Astrocyte (in vitro differentiated cells and primary cell): ENCODE data around the gene PPY. TPM values are rescaled to one million over a fixed set of nuclear protein-coding genes. Genes with fewer than 3 reads are reported as not detected.
"Not testable (repeated sequence)": the region's sequence is repeated elsewhere in the genome, so short reads cannot be mapped to it uniquely, and the experiment has no call there.

Experiments used
- DNase-seq: peaks from one replicate; pipeline ENCODE4 v3.0.0-alpha.2; 2010; ENCODE audit warnings: low read depth
- FAIRE-seq: peaks from 2 replicates; lab custom pipeline; 2011; peaks lifted over from hg19 to GRCh38; lab: Jason Lieb, UNC
- H2AFZ ChIP-seq: 2 replicates; pipeline ENCODE4 v1.6.0; 2012; ENCODE audit warnings: low read depth, low read length, inconsistent platforms
- H3K27ac ChIP-seq: 2 replicates; pipeline ENCODE4 v1.5.1; 2011; ENCODE audit warnings: low read depth, low read length, inconsistent platforms
- H3K27me3 ChIP-seq: 2 replicates; pipeline ENCODE4 v1.6.0; 2011; ENCODE audit warnings: low read length, inconsistent platforms; ENCODE audit not compliant: insufficient read depth
- H3K36me3 ChIP-seq: 2 replicates; pipeline ENCODE4 v1.5.1; 2011; ENCODE audit warnings: low read length, inconsistent platforms; ENCODE audit not compliant: insufficient read depth
- H3K4me1 ChIP-seq: 2 replicates; pipeline ENCODE4 v1.5.1; 2011; ENCODE audit warnings: low read length, inconsistent platforms; ENCODE audit not compliant: insufficient read depth
- H3K4me2 ChIP-seq: 2 replicates; pipeline ENCODE4 v1.6.0; 2012; ENCODE audit warnings: low read length, inconsistent platforms
- H3K4me3 ChIP-seq: 2 replicates; pipeline ENCODE4 v1.5.1; 2011; ENCODE audit warnings: low read depth, mild to moderate bottlenecking, low read length, inconsistent platforms; ENCODE audit not compliant: insufficient read depth
- H3K79me2 ChIP-seq: 2 replicates; pipeline ENCODE4 v1.6.0; 2012; ENCODE audit warnings: mild to moderate bottlenecking, low read length, inconsistent platforms; ENCODE audit not compliant: insufficient read depth
- H3K9ac ChIP-seq: 2 replicates; pipeline ENCODE4 v1.6.0; 2012; ENCODE audit warnings: mild to moderate bottlenecking, low read length, inconsistent platforms
- H3K9me3 ChIP-seq: 2 replicates; pipeline ENCODE4 v1.5.1; 2012; ENCODE audit warnings: low read depth, mild to moderate bottlenecking, low read length, inconsistent platforms; ENCODE audit not compliant: insufficient read depth
- H4K20me1 ChIP-seq: 2 replicates; pipeline ENCODE4 v1.6.0; 2012; ENCODE audit warnings: low read length, inconsistent platforms; ENCODE audit not compliant: insufficient read depth
- H3K27ac Mint-ChIP-seq: one replicate; pipeline ENCODE4 v1.8.0; 2021; ENCODE audit warnings: mild to moderate bottlenecking, mixed read lengths; ENCODE audit not compliant: unreplicated experiment
- H3K27me3 Mint-ChIP-seq: one replicate; pipeline ENCODE4 v1.8.0; 2021; ENCODE audit warnings: low read depth, mixed read lengths; ENCODE audit not compliant: unreplicated experiment
- H3K36me3 Mint-ChIP-seq: one replicate; pipeline ENCODE4 v1.8.0; 2021; ENCODE audit warnings: low read depth, mixed read lengths; ENCODE audit not compliant: unreplicated experiment
- H3K4me1 Mint-ChIP-seq: one replicate; pipeline ENCODE4 v1.8.0; 2021; ENCODE audit warnings: low read depth, mixed read lengths; ENCODE audit not compliant: unreplicated experiment
- H3K4me3 Mint-ChIP-seq: one replicate; pipeline ENCODE4 v1.8.0; 2021; ENCODE audit warnings: mild to moderate bottlenecking, moderate library complexity, mixed read lengths; ENCODE audit not compliant: unreplicated experiment
- H3K9me3 Mint-ChIP-seq: one replicate; pipeline ENCODE4 v1.8.0; 2021; ENCODE audit warnings: mild to moderate bottlenecking, mixed read lengths; ENCODE audit not compliant: unreplicated experiment
- EZH2 ChIP-seq: IDR thresholded peaks from 2 replicates; pipeline ENCODE4 v1.6.1; 2012; ENCODE audit warnings: mild to moderate bottlenecking, low read length, inconsistent platforms; ENCODE audit not compliant: insufficient read depth
- total RNA-seq: library from RNA; stranded (reverse); gene quantifications from 2 replicates; pipeline ENCODE4 v1.2.1, GENCODE V29; 2021
- TF ChIP-seq, protein P1 (sequence below): IDR thresholded peaks from 2 replicates; pipeline ENCODE4 v1.5.1; 2011; ENCODE audit warnings: low read depth, mild to moderate bottlenecking, inconsistent platforms, low read length, moderate library complexity; ENCODE audit not compliant: insufficient read depth

The PPY gene
- total RNA-seq, 1 donor from 2014 or later, result not detected

DNA sequence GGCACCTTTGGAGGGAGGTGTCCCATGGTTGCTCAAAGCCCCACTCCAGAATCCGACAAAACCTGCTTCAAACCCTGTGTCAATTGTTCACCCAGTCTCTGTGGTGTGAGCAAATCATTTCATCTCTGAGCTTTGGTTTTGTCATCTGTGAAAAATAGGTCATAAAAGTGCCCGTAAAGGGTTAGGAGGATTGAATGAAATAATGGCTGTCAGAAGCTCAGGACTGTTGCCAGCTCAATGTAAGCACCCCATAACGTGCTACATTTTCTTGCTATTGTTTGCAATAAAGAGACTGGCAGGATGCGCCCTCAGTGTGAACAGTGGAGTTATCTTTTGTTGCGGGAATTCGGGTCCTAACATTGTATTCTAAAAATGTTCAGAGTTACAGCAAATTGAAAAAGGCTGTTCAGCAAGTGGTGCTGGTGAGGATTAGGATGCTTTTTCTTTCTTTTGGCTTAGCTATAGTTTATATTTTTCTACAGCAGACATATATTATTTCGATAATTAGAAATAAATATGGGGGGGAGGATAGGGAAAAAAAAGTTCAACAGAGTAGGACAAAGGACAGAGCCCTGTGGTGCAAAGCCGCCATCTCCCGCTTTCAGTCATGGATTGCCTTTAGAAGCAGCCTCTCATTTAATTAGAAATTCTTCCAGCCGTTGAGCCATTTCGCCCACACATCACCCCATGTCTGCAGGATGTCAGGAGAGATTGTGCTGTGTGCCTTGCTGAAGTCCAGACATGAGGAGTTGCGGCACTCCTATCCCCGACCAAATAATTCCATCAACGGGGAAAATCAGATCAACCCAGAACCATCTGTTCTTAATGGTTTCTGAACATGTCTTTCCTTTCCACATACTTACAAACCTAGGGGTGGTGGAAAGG, 32.3 kb upstream of the PPY start:
- Histone ChIP-seq H3K4me1 (no peaks in the 10 kb centered on the region), H2AFZ (peak overlapping the region; percentile 20), H3K4me3 (no peak overlapping the region), H3K79me2 (no peaks in the 10 kb centered on the region), H3K27me3 (peaks cover 33% of the 10 kb centered on the region), H3K4me2 (no peak overlapping the region), H3K27ac (no peak overlapping the region), H4K20me1 (no peaks in the 10 kb centered on the region), H3K9ac (no peak overlapping the region), H3K36me3 (no peaks in the 10 kb centered on the region), H3K9me3 (no peaks in the 10 kb centered on the region)
- H3K4me3 Mint-ChIP-seq, result no peak overlapping the region
- no peaks in the 10 kb centered on the region for H3K9me3 Mint-ChIP-seq
- DNase-seq, result no peak
- H3K27ac Mint-ChIP-seq, result no peak overlapping the region
- H3K4me1 Mint-ChIP-seq, result no peaks in the 10 kb centered on the region
- no peaks in the 10 kb centered on the region for H3K36me3 Mint-ChIP-seq
- TF ChIP-seq EZH2, result no peak
- TF ChIP-seq, protein P1, sequence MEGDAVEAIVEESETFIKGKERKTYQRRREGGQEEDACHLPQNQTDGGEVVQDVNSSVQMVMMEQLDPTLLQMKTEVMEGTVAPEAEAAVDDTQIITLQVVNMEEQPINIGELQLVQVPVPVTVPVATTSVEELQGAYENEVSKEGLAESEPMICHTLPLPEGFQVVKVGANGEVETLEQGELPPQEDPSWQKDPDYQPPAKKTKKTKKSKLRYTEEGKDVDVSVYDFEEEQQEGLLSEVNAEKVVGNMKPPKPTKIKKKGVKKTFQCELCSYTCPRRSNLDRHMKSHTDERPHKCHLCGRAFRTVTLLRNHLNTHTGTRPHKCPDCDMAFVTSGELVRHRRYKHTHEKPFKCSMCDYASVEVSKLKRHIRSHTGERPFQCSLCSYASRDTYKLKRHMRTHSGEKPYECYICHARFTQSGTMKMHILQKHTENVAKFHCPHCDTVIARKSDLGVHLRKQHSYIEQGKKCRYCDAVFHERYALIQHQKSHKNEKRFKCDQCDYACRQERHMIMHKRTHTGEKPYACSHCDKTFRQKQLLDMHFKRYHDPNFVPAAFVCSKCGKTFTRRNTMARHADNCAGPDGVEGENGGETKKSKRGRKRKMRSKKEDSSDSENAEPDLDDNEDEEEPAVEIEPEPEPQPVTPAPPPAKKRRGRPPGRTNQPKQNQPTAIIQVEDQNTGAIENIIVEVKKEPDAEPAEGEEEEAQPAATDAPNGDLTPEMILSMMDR, result no peak
- H3K27me3 Mint-ChIP-seq, result peaks cover 52% of the 10 kb centered on the region
- no peak for FAIRE-seq

DNA sequence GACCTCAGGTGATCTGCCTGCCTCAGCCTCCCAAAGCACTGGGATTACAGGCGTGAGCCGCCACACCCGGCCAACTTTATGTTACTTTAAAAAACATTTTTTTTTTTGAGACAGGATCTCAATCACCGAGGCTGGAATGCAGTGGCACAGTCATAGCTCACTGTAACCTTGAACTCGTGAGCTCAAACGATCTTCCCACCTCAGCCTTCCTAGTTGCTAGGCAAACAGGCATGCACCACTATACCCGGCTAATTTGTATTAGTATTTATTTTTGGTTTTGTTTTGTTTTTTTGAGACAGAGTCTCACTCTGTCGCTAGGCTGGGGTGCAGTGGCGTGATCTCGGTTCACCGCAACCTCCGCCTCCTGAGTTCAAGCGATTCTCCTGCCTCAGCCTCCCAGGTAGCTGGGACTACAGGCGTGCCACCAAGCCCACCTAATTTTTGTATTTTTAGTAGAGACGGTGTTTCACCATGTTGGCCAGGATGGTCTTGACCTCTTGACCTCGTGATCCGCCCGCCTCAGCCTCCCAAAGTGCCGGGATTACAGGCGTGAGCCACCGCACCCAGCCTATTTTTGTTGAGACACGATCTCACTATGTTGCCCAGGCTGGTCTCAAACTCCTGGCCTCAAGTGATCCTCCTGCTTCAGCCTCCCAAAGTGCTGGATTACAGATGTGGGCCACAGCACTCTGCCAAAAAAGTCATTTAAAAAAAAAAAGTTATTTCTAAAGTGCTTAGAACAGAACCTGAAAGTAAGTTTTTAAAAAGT, 30.4 kb upstream of the PPY start:
- H3K36me3 ChIP-seq, H3K4me1 Mint-ChIP-seq, H3K79me2 ChIP-seq, H3K9ac ChIP-seq, H3K9me3 Mint-ChIP-seq, H3K9me3 ChIP-seq, H3K4me3 Mint-ChIP-seq, H3K4me3 ChIP-seq, DNase-seq, H2AFZ ChIP-seq, H3K4me1 ChIP-seq, FAIRE-seq, H4K20me1 ChIP-seq, H3K36me3 Mint-ChIP-seq, H3K4me2 ChIP-seq, H3K27ac ChIP-seq: not testable (repeated sequence)
- H3K27me3 ChIP-seq, result peaks cover 29% of the 10 kb centered on the region
- H3K27me3 Mint-ChIP-seq, result peaks cover 45% of the 10 kb centered on the region
- peak overlapping the region; percentile 26 for H3K27ac Mint-ChIP-seq

DNA sequence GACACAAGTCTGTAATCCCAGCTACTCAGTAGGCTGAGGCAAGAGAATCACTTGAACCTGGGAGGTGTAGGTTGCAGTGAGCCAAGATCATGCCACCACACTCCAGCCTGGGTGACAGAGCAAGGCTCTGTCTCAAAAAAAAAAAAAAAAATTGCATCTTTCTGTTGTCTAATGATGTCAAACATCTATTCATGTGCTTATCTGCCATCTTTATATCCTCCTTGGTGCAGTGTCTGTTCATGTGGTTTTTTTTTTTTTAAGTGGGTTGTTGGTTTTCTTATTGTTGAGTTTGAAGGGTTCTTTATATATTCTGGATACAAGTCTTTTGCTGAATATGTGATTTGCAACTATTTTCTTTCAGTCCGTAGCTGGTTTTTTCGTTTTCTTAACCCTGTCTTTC, 29.2 kb upstream of the PPY start:
- not testable (repeated sequence) for H3K9ac ChIP-seq, H3K4me3 ChIP-seq, H3K27ac Mint-ChIP-seq, H3K36me3 Mint-ChIP-seq, H3K27ac ChIP-seq, H3K36me3 ChIP-seq, H3K9me3 Mint-ChIP-seq, H3K9me3 ChIP-seq, FAIRE-seq, H2AFZ ChIP-seq, H3K4me2 ChIP-seq, H4K20me1 ChIP-seq, H3K4me3 Mint-ChIP-seq, H3K4me1 ChIP-seq, H3K79me2 ChIP-seq, DNase-seq, H3K4me1 Mint-ChIP-seq
- peaks cover 23% of the 10 kb centered on the region for H3K27me3 ChIP-seq
- peaks cover 39% of the 10 kb centered on the region for H3K27me3 Mint-ChIP-seq
